Measurements from ENCODE around the gene PDE11A.
"Not testable (repeated sequence)": the region's sequence is repeated elsewhere in the genome, so short reads cannot be mapped to it uniquely, and the experiment has no call there.

Gene PDE11A

DNA sequence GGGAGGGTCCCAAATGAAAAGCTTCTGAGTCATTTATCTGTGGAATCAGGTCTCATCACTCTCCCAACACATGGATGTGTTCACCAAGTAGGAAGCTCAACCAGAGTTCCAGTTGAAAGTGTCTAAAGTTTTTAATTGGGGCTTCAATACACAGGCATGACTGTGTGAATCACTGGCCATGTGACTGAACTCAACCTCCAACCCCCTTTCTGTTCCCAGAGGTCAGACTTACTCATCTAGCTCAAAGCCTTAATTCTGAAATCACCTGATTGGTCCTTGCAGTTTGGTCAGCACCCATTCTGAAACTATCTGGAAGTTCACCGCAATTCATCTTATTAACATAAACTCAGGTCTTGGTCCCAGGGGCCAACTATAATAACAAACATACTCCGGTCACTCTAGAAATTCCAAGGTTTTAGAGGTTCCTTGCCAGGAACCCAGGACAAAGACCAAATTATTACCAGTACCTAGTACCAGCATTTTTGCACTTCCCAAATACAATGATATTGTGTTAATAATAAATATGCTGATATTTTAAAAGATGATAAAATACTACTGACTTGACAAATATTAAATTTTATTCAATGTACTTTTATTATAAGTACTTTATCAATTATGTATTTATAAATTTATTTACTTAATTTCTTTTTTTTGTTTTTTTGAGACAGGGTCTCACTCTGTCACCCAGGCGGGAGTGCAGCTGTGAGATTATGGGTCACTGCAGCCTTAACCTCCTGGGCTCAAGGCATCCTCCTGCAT is 28.9 kb upstream of the PDE11A start:
- Histone ChIP-seq H2AFZ (ENCODE audit: low read depth, low read length) (no peak overlapping the region), H3K4me1 (ENCODE audit: insufficient read depth, low read length) (peaks cover 8% of the 10 kb centered on the region), H3K36me3 (ENCODE audit: insufficient read depth, low read length) (no peaks in the 10 kb centered on the region), H3K4me3 (ENCODE audit: low read length) (no peak overlapping the region), H3K9me3 (ENCODE audit: low read length) (no peaks in the 10 kb centered on the region), H3K27me3 (ENCODE audit: insufficient read depth, low read length) (peaks cover 3% of the 10 kb centered on the region)

DNA sequence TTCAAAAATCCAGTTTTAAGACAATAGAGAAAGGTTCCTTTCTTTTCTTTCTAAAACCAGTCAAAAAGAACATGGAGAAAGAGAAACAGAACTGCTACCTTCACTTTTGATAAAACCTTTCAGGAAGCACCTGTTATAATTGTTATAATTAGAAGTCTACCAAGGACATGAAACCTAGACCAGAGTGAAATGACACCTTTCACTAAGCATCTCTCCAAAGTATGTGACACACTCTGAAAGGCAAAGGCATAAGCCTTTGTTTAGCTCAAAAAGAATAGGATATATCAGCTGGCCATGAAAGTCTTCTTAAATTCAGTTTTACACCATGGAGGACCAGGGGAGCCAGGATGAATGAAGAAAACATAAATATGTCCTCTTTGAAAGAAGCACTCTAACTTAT is 20.9 kb upstream of the PDE11A start:
- no peak overlapping the region for H2AFZ ChIP-seq (ENCODE audit: low read depth, low read length)
- no peaks in the 10 kb centered on the region for H3K27me3 ChIP-seq (ENCODE audit: insufficient read depth, low read length)
- H3K4me3 ChIP-seq (ENCODE audit: low read length): no peak overlapping the region
- H3K4me1 ChIP-seq (ENCODE audit: insufficient read depth, low read length): no peaks in the 10 kb centered on the region
- no peaks in the 10 kb centered on the region for H3K36me3 ChIP-seq (ENCODE audit: insufficient read depth, low read length)
- H3K9me3 ChIP-seq (ENCODE audit: low read length): no peaks in the 10 kb centered on the region

GRCh38 chr2:178088774-178089270 is 16.2 kb upstream of the PDE11A start:
- Histone ChIP-seq H3K4me3 (ENCODE audit: low read length) (no peak overlapping the region), H3K4me1 (ENCODE audit: insufficient read depth, low read length) (no peaks in the 10 kb centered on the region), H3K9me3 (ENCODE audit: low read length) (no peaks in the 10 kb centered on the region), H3K36me3 (ENCODE audit: insufficient read depth, low read length) (no peaks in the 10 kb centered on the region), H2AFZ (ENCODE audit: low read depth, low read length) (no peak overlapping the region), H3K27me3 (ENCODE audit: insufficient read depth, low read length) (peaks cover 3% of the 10 kb centered on the region)

DNA sequence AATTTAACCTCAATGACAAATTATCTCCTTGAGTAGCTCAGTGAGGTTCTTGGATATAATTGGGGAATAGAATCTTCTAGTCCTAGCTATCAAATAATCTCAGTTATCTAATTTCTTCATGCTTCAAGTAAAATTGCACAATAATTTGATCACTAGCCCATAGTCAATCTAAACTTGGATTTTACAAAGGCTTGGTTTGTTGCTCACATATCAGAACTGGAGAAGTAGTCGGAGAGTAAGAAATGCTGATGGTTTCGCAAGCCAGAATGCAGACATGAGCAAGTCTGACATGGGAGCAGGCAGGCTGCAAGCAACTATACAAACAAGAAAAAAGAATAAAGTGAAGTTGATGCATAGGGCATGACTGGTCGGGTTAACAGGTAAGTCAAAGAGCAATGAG is 11.7 kb upstream of the PDE11A start:
- Histone ChIP-seq H3K9me3 (ENCODE audit: low read length) (no peaks in the 10 kb centered on the region), H2AFZ (ENCODE audit: low read depth, low read length) (no peak overlapping the region), H3K36me3 (ENCODE audit: insufficient read depth, low read length) (no peaks in the 10 kb centered on the region), H3K4me3 (ENCODE audit: low read length) (no peak overlapping the region), H3K27me3 (ENCODE audit: insufficient read depth, low read length) (peaks cover 3% of the 10 kb centered on the region), H3K4me1 (ENCODE audit: insufficient read depth, low read length) (peaks cover 12% of the 10 kb centered on the region)

GRCh38 chr2:178082408-178083045 is 9.9 kb upstream of the PDE11A start:
- H3K4me1 ChIP-seq (ENCODE audit: insufficient read depth, low read length): peaks cover 12% of the 10 kb centered on the region
- H2AFZ ChIP-seq (ENCODE audit: low read depth, low read length): no peak overlapping the region
- H3K36me3 ChIP-seq (ENCODE audit: insufficient read depth, low read length): no peaks in the 10 kb centered on the region
- peaks cover 3% of the 10 kb centered on the region for H3K27me3 ChIP-seq (ENCODE audit: insufficient read depth, low read length)
- H3K9me3 ChIP-seq (ENCODE audit: low read length): no peaks in the 10 kb centered on the region
- no peak overlapping the region for H3K4me3 ChIP-seq (ENCODE audit: low read length)

DNA sequence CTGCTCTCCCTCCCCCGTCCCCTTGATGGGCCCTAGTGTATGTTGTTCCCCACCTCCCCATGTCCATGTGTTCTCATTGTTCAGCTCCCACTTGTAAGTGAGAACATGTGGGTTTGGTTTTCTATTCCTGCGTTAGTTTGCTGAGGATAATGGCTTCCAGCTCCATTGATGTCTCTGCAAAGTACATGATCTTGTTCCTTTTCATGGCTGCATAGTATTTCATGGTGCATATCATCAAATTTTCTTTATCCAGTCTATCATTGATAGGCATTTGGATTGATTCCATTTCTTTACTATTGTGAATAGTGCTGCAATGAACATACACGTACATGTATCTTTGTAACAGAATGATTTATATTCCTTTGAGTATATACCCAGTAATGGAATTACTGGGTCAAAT is 6.7 kb upstream of the PDE11A start:
- peaks cover 12% of the 10 kb centered on the region for H3K4me1 ChIP-seq (ENCODE audit: insufficient read depth, low read length)
- H3K27me3 ChIP-seq (ENCODE audit: insufficient read depth, low read length); H3K4me3 ChIP-seq (ENCODE audit: low read length); H3K36me3 ChIP-seq (ENCODE audit: insufficient read depth, low read length); H2AFZ ChIP-seq (ENCODE audit: low read depth, low read length); H3K9me3 ChIP-seq (ENCODE audit: low read length): not testable (repeated sequence)

GRCh38 chr2:178076130-178076529 is 3.6 kb upstream of the PDE11A start:
- no peaks in the 10 kb centered on the region for H3K9me3 ChIP-seq (ENCODE audit: low read length)
- H3K27me3 ChIP-seq (ENCODE audit: insufficient read depth, low read length): peaks cover 6% of the 10 kb centered on the region
- H2AFZ ChIP-seq (ENCODE audit: low read depth, low read length): no peak overlapping the region
- H3K36me3 ChIP-seq (ENCODE audit: insufficient read depth, low read length): no peaks in the 10 kb centered on the region
- H3K4me3 ChIP-seq (ENCODE audit: low read length): no peak overlapping the region
- H3K4me1 ChIP-seq (ENCODE audit: insufficient read depth, low read length): peaks cover 6% of the 10 kb centered on the region

DNA sequence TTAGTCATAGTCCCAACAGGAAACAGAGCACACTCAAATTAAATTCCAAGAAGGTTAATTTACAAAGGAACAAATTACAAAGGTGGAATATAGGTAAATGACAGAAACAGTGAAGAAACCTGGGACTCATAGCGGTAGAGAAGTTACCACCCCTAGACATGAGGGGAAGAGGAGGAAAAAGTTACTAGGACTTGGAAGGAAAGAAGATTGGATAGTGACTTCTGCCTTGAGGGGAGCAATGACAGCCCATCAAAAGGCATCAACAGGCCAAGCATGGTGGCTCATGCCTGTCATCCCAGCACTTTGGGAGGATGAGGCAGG is 2.4 kb upstream of the PDE11A start:
- Histone ChIP-seq H3K27me3 (ENCODE audit: insufficient read depth, low read length) (peaks cover 11% of the 10 kb centered on the region), H3K4me3 (ENCODE audit: low read length) (no peak overlapping the region), H3K36me3 (ENCODE audit: insufficient read depth, low read length) (no peaks in the 10 kb centered on the region), H2AFZ (ENCODE audit: low read depth, low read length) (no peak overlapping the region), H3K4me1 (ENCODE audit: insufficient read depth, low read length) (peaks cover 6% of the 10 kb centered on the region), H3K9me3 (ENCODE audit: low read length) (no peaks in the 10 kb centered on the region)

- H2AFZ ChIP-seq (ENCODE audit: low read depth, low read length): no peak overlapping the region
- no peak overlapping the region for H3K4me3 ChIP-seq (ENCODE audit: low read length)
- H3K9me3 ChIP-seq (ENCODE audit: low read length): no peaks in the 10 kb centered on the region
- peaks cover 11% of the 10 kb centered on the region for H3K27me3 ChIP-seq (ENCODE audit: insufficient read depth, low read length)
- no peaks in the 10 kb centered on the region for H3K36me3 ChIP-seq (ENCODE audit: insufficient read depth, low read length)
- peaks cover 6% of the 10 kb centered on the region for H3K4me1 ChIP-seq (ENCODE audit: insufficient read depth, low read length)
These were observed 1.8 kb upstream of the PDE11A start for GRCh38 chr2:178074123-178075005.

DNA sequence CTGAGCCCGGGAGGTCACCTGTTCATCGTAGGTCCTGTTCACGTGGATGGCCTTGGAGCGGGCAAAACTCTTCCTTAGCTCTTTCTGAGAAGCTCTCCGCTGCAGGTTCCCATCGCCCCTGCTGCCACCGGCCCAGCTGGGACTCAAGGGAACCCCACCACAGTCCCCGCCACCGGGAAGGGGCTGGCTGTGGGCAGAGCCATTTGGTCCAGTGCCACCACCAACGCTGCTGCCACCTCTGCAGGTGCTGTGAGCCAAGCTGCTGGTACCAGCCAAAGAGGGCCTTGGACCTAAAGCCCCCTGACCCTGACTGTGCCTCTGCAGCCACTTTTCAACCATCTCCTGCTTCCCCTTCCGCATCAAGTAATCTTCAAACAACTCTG is 586 bp downstream of the PDE11A start:
- Histone ChIP-seq H3K9me3 (ENCODE audit: low read length) (no peaks in the 10 kb centered on the region), H3K4me3 (ENCODE audit: low read length) (peak overlapping the region; percentile 49), H2AFZ (ENCODE audit: low read depth, low read length) (peak overlapping the region; percentile 64), H3K36me3 (ENCODE audit: insufficient read depth, low read length) (no peaks in the 10 kb centered on the region), H3K27me3 (ENCODE audit: insufficient read depth, low read length) (peaks cover 17% of the 10 kb centered on the region), H3K4me1 (ENCODE audit: insufficient read depth, low read length) (peaks cover 6% of the 10 kb centered on the region)

GRCh38 chr2:178070824-178071223 is 1.8 kb downstream of the PDE11A start:
- Histone ChIP-seq H3K27me3 (ENCODE audit: insufficient read depth, low read length) (peaks cover 17% of the 10 kb centered on the region), H3K36me3 (ENCODE audit: insufficient read depth, low read length) (no peaks in the 10 kb centered on the region)

DNA sequence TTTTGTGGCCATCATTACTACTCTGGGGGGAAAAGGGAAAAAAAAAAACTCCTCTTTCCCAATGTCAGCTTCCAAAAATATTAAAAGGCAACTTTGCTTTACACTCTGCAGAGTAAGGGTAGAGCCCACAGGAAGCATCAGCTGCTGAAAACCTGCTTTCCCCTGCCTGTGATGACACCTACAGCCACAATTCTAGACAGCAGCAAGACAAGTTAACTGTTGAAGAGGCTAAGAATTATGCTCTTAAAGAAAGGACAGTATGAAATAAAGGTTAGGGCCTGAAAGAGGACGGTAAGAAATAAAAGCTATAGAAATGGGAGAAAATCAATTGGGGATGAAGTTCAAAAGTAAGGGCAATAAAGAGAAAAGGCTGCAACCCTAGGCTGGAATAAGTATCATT is 3.0 kb downstream of the PDE11A start:
- Histone ChIP-seq H3K4me1 (ENCODE audit: insufficient read depth, low read length) (peaks cover 6% of the 10 kb centered on the region), H3K9me3 (ENCODE audit: low read length) (no peaks in the 10 kb centered on the region), H3K4me3 (ENCODE audit: low read length) (no peak overlapping the region), H2AFZ (ENCODE audit: low read depth, low read length) (no peak overlapping the region), H3K36me3 (ENCODE audit: insufficient read depth, low read length) (no peaks in the 10 kb centered on the region), H3K27me3 (ENCODE audit: insufficient read depth, low read length) (peaks cover 17% of the 10 kb centered on the region)

More at GRCh38 chr2:178070824-178071223, 1.8 kb downstream of the PDE11A start:
- Histone ChIP-seq H2AFZ (ENCODE audit: low read depth, low read length) (no peak overlapping the region), H3K9me3 (ENCODE audit: low read length) (no peaks in the 10 kb centered on the region), H3K4me3 (ENCODE audit: low read length) (no peak overlapping the region), H3K4me1 (ENCODE audit: insufficient read depth, low read length) (peaks cover 6% of the 10 kb centered on the region)

DNA sequence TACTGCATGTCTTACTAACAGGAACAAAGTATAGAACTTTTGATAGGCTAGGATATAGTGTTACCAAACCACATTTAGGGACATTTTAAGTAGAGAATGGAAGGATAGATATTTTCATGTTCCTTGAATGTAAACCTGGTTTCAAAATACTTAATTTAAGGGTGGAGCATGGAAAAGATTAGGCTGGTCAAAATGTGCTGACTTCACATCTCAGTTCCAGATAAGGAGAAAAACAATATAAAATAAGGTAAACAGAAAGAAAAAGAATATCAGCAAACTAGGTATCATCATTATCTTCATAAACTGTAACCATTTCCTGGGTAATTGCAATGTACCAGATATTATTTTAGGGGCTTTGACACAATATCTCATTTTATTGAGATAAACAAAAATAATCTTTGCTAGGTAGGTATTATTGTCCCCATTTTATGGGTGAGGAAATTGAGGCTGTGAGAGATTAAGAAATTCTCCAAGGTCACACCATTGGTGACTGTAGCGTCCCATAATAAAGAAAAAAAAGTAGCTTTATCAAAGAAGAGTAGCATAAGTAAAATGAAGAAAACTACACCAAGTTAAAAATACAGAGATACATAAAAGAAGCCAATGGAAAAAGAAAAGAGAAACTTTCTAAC is 3.6 kb downstream of the PDE11A start:
- no peak overlapping the region for H2AFZ ChIP-seq (ENCODE audit: low read depth, low read length)
- no peaks in the 10 kb centered on the region for H3K36me3 ChIP-seq (ENCODE audit: insufficient read depth, low read length)
- H3K4me3 ChIP-seq (ENCODE audit: low read length): no peak overlapping the region
- H3K4me1 ChIP-seq (ENCODE audit: insufficient read depth, low read length): peaks cover 6% of the 10 kb centered on the region
- no peaks in the 10 kb centered on the region for H3K9me3 ChIP-seq (ENCODE audit: low read length)
- H3K27me3 ChIP-seq (ENCODE audit: insufficient read depth, low read length): peaks cover 17% of the 10 kb centered on the region
